Trophoblast cell (in vitro differentiated cells and primary cell): ENCODE measurements around the gene ZNF468.
"Not testable (repeated sequence)": the region's sequence is repeated elsewhere in the genome, so short reads cannot be mapped to it uniquely, and the experiment has no call there.

Experiments used
- DNase-seq, 2 donors: peaks; one replicate each; pipeline ENCODE4 v3.0.0-alpha.2; 2016
- H2AFZ ChIP-seq: 2 replicates; pipeline ENCODE4 v1.6.1; 2013; ENCODE audit warnings: low read length, moderate library complexity, mild to moderate bottlenecking; ENCODE audit not compliant: insufficient read depth, poor library complexity
- H2AK5ac ChIP-seq: 2 replicates; pipeline ENCODE4 v1.6.1; 2013; ENCODE audit warnings: mild to moderate bottlenecking, low read length
- H2BK120ac ChIP-seq: 2 replicates; pipeline ENCODE4 v1.6.1; 2013; ENCODE audit warnings: low read length, mild to moderate bottlenecking, moderate library complexity; ENCODE audit not compliant: insufficient read depth, poor library complexity
- H2BK12ac ChIP-seq: 2 replicates; pipeline ENCODE4 v1.6.1; 2013; ENCODE audit warnings: mild to moderate bottlenecking, low read length, moderate library complexity
- H2BK5ac ChIP-seq: 2 replicates; pipeline ENCODE4 v1.6.1; 2013; ENCODE audit warnings: low read length, low read depth, moderate library complexity, mild to moderate bottlenecking; ENCODE audit not compliant: poor library complexity
- H3K14ac ChIP-seq: 2 replicates; pipeline ENCODE4 v1.6.1; 2013; ENCODE audit warnings: mild to moderate bottlenecking, low read length
- H3K18ac ChIP-seq: 2 replicates; pipeline ENCODE4 v1.6.1; 2013; ENCODE audit warnings: mild to moderate bottlenecking, low read length
- H3K23ac ChIP-seq: 2 replicates; pipeline ENCODE4 v1.6.1; 2013; ENCODE audit warnings: low read length
- H3K27ac ChIP-seq: 2 replicates; pipeline ENCODE4 v1.5.1; 2013; ENCODE audit warnings: low read depth, mild to moderate bottlenecking, inconsistent platforms, low read length, moderate library complexity
- H3K27me3 ChIP-seq: 2 replicates; pipeline ENCODE4 v1.6.1; 2013; ENCODE audit warnings: inconsistent platforms, mild to moderate bottlenecking, low read length, moderate library complexity; ENCODE audit not compliant: insufficient read depth
- H3K36me3 ChIP-seq, 2 experiments: 1 replicate in 1 of 2; 2 replicates in 1 of 2; pipeline ENCODE4 v1.6.1; 2013; ENCODE audit warnings: low read length in 2 of 2, mild to moderate bottlenecking in 2 of 2, moderate library complexity in 1 of 2; ENCODE audit not compliant: insufficient read depth in 2 of 2, control insufficient read depth in 1 of 2
- H3K4ac ChIP-seq: 2 replicates; pipeline ENCODE4 v1.6.1; 2013; ENCODE audit warnings: low read depth, mild to moderate bottlenecking, low read length, moderate library complexity
- H3K4me1 ChIP-seq, 2 experiments: 1 replicate in 1 of 2; 2 replicates in 1 of 2; pipeline ENCODE4 v1.6.1; 2013; ENCODE audit warnings: low read length in 2 of 2, mild to moderate bottlenecking in 2 of 2, moderate library complexity in 1 of 2; ENCODE audit not compliant: insufficient read depth in 2 of 2, control insufficient read depth in 1 of 2
- H3K4me2 ChIP-seq: 2 replicates; pipeline ENCODE4 v1.6.1; 2013; ENCODE audit warnings: inconsistent platforms, mild to moderate bottlenecking, low read length, moderate library complexity
- H3K4me3 ChIP-seq: 2 replicates; pipeline ENCODE4 v1.5.1; 2013; ENCODE audit warnings: mild to moderate bottlenecking, low read depth, low read length, inconsistent platforms
- H3K79me1 ChIP-seq: one replicate; pipeline ENCODE4 v1.6.1; 2013; ENCODE audit warnings: low read length
- H3K79me2 ChIP-seq: 2 replicates; pipeline ENCODE4 v1.6.1; 2013; ENCODE audit warnings: low read length, mild to moderate bottlenecking; ENCODE audit not compliant: control insufficient read depth, insufficient read depth, poor library complexity
- H3K9ac ChIP-seq: 2 replicates; pipeline ENCODE4 v1.6.1; 2013; ENCODE audit warnings: mild to moderate bottlenecking, low read length
- H3K9me3 ChIP-seq: 2 replicates; pipeline ENCODE4 v1.6.1; 2013; ENCODE audit warnings: low read depth, mild to moderate bottlenecking, control low read depth, inconsistent platforms, low read length; ENCODE audit not compliant: insufficient read depth
- H4K12ac ChIP-seq: 2 replicates; pipeline ENCODE4 v1.6.1; 2013; ENCODE audit warnings: low read depth, mild to moderate bottlenecking, low read length, moderate library complexity
- H4K8ac ChIP-seq: 2 replicates; pipeline ENCODE4 v1.6.1; 2013; ENCODE audit warnings: low read depth, mild to moderate bottlenecking, low read length, moderate library complexity
- H4K91ac ChIP-seq: one replicate; pipeline ENCODE4 v1.6.1; 2013; ENCODE audit warnings: low read depth, mild to moderate bottlenecking, low read length, moderate library complexity
- WGBS: extraction: QIAGEN DNeasy Blood & Tissue Kit; methylation state at CpG from one replicate; pipeline ENCODE4 v1.1.7; 2013; ENCODE audit warnings: missing lambda C conversion rate; ENCODE audit not compliant: insufficient read length, insufficient coverage; ENCODE audit errors: extremely low coverage; 5-methylcytosine and 5-hydroxymethylcytosine counted together

The ZNF468 gene

GRCh38 chr19:52840825-52841465 is 16.5 kb downstream of the ZNF468 start:
- not testable (repeated sequence) for H2AK5ac ChIP-seq, H3K4me2 ChIP-seq, H2BK120ac ChIP-seq, DNase-seq, H3K79me2 ChIP-seq, H3K4me3 ChIP-seq, H4K91ac ChIP-seq, H3K4ac ChIP-seq, H4K12ac ChIP-seq, H4K8ac ChIP-seq, H3K18ac ChIP-seq, H3K79me1 ChIP-seq, H2BK5ac ChIP-seq, H3K23ac ChIP-seq, H2BK12ac ChIP-seq, H3K27ac ChIP-seq, H3K4me1 ChIP-seq, H2AFZ ChIP-seq, H3K27me3 ChIP-seq, H3K14ac ChIP-seq, H3K9ac ChIP-seq
- Histone ChIP-seq H3K9me3 (peaks cover 15% of the 10 kb centered on the region), H3K36me3 (peaks cover 35 to 60% of the 10 kb centered on the region in 2 experiments)
- WGBS, result no CpG with 5 or more reads among the region's 10 CpGs

- H3K4me1 ChIP-seq, H3K36me3 ChIP-seq, H3K27ac ChIP-seq, H3K9ac ChIP-seq, H3K4me2 ChIP-seq, H3K4me3 ChIP-seq, H2BK5ac ChIP-seq, H3K27me3 ChIP-seq, H4K8ac ChIP-seq, H2BK12ac ChIP-seq, H2BK120ac ChIP-seq, H4K91ac ChIP-seq, H2AK5ac ChIP-seq, H4K12ac ChIP-seq, DNase-seq, H3K18ac ChIP-seq, H3K79me1 ChIP-seq, H3K14ac ChIP-seq, H3K4ac ChIP-seq, H2AFZ ChIP-seq, H3K23ac ChIP-seq, H3K79me2 ChIP-seq, H3K9me3 ChIP-seq: not testable (repeated sequence)
- WGBS, result no CpG with 5 or more reads among the region's 1 CpG
These were observed 23.1 kb downstream of the ZNF468 start for GRCh38 chr19:52834289-52834688.

- H4K91ac ChIP-seq, H3K4me3 ChIP-seq, H2AK5ac ChIP-seq, H2BK120ac ChIP-seq, H3K36me3 ChIP-seq, H3K14ac ChIP-seq, H3K79me1 ChIP-seq, H2BK5ac ChIP-seq, H3K27me3 ChIP-seq, H2BK12ac ChIP-seq, H3K79me2 ChIP-seq, DNase-seq, H3K27ac ChIP-seq, H3K4me2 ChIP-seq, H3K4me1 ChIP-seq, H3K9me3 ChIP-seq, H2AFZ ChIP-seq, H3K23ac ChIP-seq, H4K12ac ChIP-seq, H3K18ac ChIP-seq, H3K4ac ChIP-seq, H3K9ac ChIP-seq, H4K8ac ChIP-seq: not testable (repeated sequence)
- no CpG with 5 or more reads among the region's 5 CpGs for WGBS
These were observed 23.9 kb downstream of the ZNF468 start for GRCh38 chr19:52833541-52833940.

GRCh38 chr19:52829866-52830265 is 27.6 kb downstream of the ZNF468 start:
- peak; percentile 47 to 74 for DNase-seq
- H3K9ac ChIP-seq, H4K91ac ChIP-seq, H4K12ac ChIP-seq, H3K27ac ChIP-seq, H3K23ac ChIP-seq, H3K4ac ChIP-seq, H3K4me1 ChIP-seq, H4K8ac ChIP-seq, H3K18ac ChIP-seq, H3K79me2 ChIP-seq, H3K79me1 ChIP-seq, H2BK120ac ChIP-seq, H3K9me3 ChIP-seq, H3K14ac ChIP-seq, H2AFZ ChIP-seq, H3K4me2 ChIP-seq, H3K27me3 ChIP-seq, H2BK5ac ChIP-seq, H3K4me3 ChIP-seq, H2BK12ac ChIP-seq, H3K36me3 ChIP-seq, H2AK5ac ChIP-seq: not testable (repeated sequence)
- no CpG with 5 or more reads among the region's 7 CpGs for WGBS
